ENCODE measurements around the gene IRAK1. TPM values are rescaled to one million over a fixed set of nuclear protein-coding genes. Genes with fewer than 3 reads are reported as not detected.

The IRAK1 gene
- polyA plus RNA-seq, 1 donor (not counting 4 experiments of a cell fraction or from before 2014, with no cell fraction given) = 41.5 TPM

GRCh38 chrX:154023276-154024000, 3.7 kb upstream of the IRAK1 start:
- no peak for TF ChIP-seq CTCF (optimal IDR thresholded peaks at IDR 0.05 in 1 of 3, IDR thresholded peaks at IDR 0.05 in 1 of 3, conservative IDR thresholded peaks at IDR 0.05 in 1 of 3; ENCODE audit: extremely low read depth in 1 of 3, insufficient read depth in 2 of 3, low read length in 3 of 3)
- no peak for TF ChIP-seq EZH2 (IDR thresholded peaks at IDR 0.05; ENCODE audit: low read length)
- FAIRE-seq (no peak), DNase-seq (ENCODE audit: low read depth, low spot score) (no peak)
- Histone ChIP-seq H2AFZ (ENCODE audit: control insufficient read depth, low read length) (no peak overlapping the region), H3K9me3 (ENCODE audit: control insufficient read depth, low read depth, low read length) (no peaks in the 10 kb centered on the region), H3K4me1 (ENCODE audit: control insufficient read depth, extremely low read depth, insufficient read depth, low read length) (peaks cover 24% of the 10 kb centered on the region), H3K9ac (ENCODE audit: control insufficient read depth, extremely low read depth, insufficient read depth, low read length) (no peak overlapping the region), H3K9me1 (ENCODE audit: control insufficient read depth, extremely low read depth, insufficient read depth, low read length) (no peaks in the 10 kb centered on the region), H3K36me3 (ENCODE audit: control insufficient read depth in 2 of 2, extremely low read depth in 1 of 2, insufficient read depth in 2 of 2, low read length in 2 of 2) (peaks cover 0 to 2% of the 10 kb centered on the region in 2 experiments), H3K27ac (ENCODE audit: control insufficient read depth, insufficient read depth, low read length) (no peak overlapping the region), H3K4me3 (ENCODE audit: control insufficient read depth in 2 of 3, extremely low read depth in 1 of 3, insufficient read depth in 2 of 3, low read depth in 1 of 3, low read length in 3 of 3) (no peak overlapping the region), H4K20me1 (ENCODE audit: control insufficient read depth, extremely low read depth, insufficient read depth, low read length) (no peaks in the 10 kb centered on the region), H3K79me2 (ENCODE audit: control insufficient read depth, insufficient read depth, low read length) (peaks cover 10% of the 10 kb centered on the region), H3K4me2 (ENCODE audit: control insufficient read depth, extremely low read depth, insufficient read depth, low read depth, low read length) (no peak overlapping the region), H3K27me3 (ENCODE audit: control insufficient read depth, extremely low read depth, insufficient read depth, low read length) (no peaks in the 10 kb centered on the region)
- dilution Hi-C loops (cut with MboI; ENCODE audit: extremely low pct_ligation_motif_present, low sequenced_read_pairs) = no loop called here

- Histone ChIP-seq H3K4me1 (ENCODE audit: control insufficient read depth, extremely low read depth, insufficient read depth, low read length) (peaks cover 24% of the 10 kb centered on the region), H3K27me3 (ENCODE audit: control insufficient read depth, extremely low read depth, insufficient read depth, low read length) (no peaks in the 10 kb centered on the region), H2AFZ (ENCODE audit: control insufficient read depth, low read length) (no peak overlapping the region), H3K27ac (ENCODE audit: control insufficient read depth, insufficient read depth, low read length) (no peak overlapping the region), H4K20me1 (ENCODE audit: control insufficient read depth, extremely low read depth, insufficient read depth, low read length) (no peaks in the 10 kb centered on the region), H3K36me3 (ENCODE audit: control insufficient read depth in 2 of 2, extremely low read depth in 1 of 2, insufficient read depth in 2 of 2, low read length in 2 of 2) (peaks cover 0 to 2% of the 10 kb centered on the region in 2 experiments), H3K9me3 (ENCODE audit: control insufficient read depth, low read depth, low read length) (no peaks in the 10 kb centered on the region), H3K4me2 (ENCODE audit: control insufficient read depth, extremely low read depth, insufficient read depth, low read depth, low read length) (no peak overlapping the region), H3K79me2 (ENCODE audit: control insufficient read depth, insufficient read depth, low read length) (peaks cover 19% of the 10 kb centered on the region), H3K9me1 (ENCODE audit: control insufficient read depth, extremely low read depth, insufficient read depth, low read length) (no peaks in the 10 kb centered on the region), H3K9ac (ENCODE audit: control insufficient read depth, extremely low read depth, insufficient read depth, low read length) (no peak overlapping the region), H3K4me3 (ENCODE audit: control insufficient read depth in 2 of 3, extremely low read depth in 1 of 3, insufficient read depth in 2 of 3, low read depth in 1 of 3, low read length in 3 of 3) (no peak overlapping the region)
- DNase-seq (ENCODE audit: low read depth, low spot score) (no peak), FAIRE-seq (no peak)
- TF ChIP-seq CTCF (optimal IDR thresholded peaks at IDR 0.05 in 1 of 3, IDR thresholded peaks at IDR 0.05 in 1 of 3, conservative IDR thresholded peaks at IDR 0.05 in 1 of 3; ENCODE audit: extremely low read depth in 1 of 3, insufficient read depth in 2 of 3, low read length in 3 of 3) = no peak
- no peak for TF ChIP-seq EZH2 (IDR thresholded peaks at IDR 0.05; ENCODE audit: low read length)
- dilution Hi-C loops (cut with MboI; ENCODE audit: extremely low pct_ligation_motif_present, low sequenced_read_pairs) = no loop called here
Observed at GRCh38 chrX:154022108-154022507, 2.4 kb upstream of the IRAK1 start.

Measured in keratinocyte (primary cell).